ENCODE results near the gene TSPAN17. TPM values are rescaled to one million over a fixed set of nuclear protein-coding genes. Genes with fewer than 3 reads are reported as not detected.

TSPAN17 gene
- total RNA-seq, 1 donor from 2014 or later: 27.7 TPM

GRCh38 chr5:176644294-176644693 lies 3.0 kb upstream of the TSPAN17 start:
- ATAC-seq (ENCODE audit: low read depth) (no peak), DNase-seq (no peak)
- intact Hi-C loops (cut with micrococcal nuclease): no loop called here
- POLR2A ChIA-PET: interaction anchor here (1.7 kb wide), 1 partner anchor 14 kb away, joined by 7 read pairs; the partner anchor contains the start of genes EIF4E1B and SNCB
- Mint-ChIP-seq H3K36me3 (ENCODE audit: low read depth) (no peaks in the 10 kb centered on the region), H3K27me3 (no peaks in the 10 kb centered on the region), H3K27ac (no peak overlapping the region), H3K9me3 (no peaks in the 10 kb centered on the region), H3K4me3 (no peak overlapping the region), H3K4me1 (peaks cover 24% of the 10 kb centered on the region)
- CTCF ChIA-PET: interaction anchor here (8.5 kb wide), 1 partner anchor 15 kb away, joined by 62 read pairs; no protein-coding TSS in a partner anchor
- TF ChIP-seq, protein P1, sequence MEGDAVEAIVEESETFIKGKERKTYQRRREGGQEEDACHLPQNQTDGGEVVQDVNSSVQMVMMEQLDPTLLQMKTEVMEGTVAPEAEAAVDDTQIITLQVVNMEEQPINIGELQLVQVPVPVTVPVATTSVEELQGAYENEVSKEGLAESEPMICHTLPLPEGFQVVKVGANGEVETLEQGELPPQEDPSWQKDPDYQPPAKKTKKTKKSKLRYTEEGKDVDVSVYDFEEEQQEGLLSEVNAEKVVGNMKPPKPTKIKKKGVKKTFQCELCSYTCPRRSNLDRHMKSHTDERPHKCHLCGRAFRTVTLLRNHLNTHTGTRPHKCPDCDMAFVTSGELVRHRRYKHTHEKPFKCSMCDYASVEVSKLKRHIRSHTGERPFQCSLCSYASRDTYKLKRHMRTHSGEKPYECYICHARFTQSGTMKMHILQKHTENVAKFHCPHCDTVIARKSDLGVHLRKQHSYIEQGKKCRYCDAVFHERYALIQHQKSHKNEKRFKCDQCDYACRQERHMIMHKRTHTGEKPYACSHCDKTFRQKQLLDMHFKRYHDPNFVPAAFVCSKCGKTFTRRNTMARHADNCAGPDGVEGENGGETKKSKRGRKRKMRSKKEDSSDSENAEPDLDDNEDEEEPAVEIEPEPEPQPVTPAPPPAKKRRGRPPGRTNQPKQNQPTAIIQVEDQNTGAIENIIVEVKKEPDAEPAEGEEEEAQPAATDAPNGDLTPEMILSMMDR (IDR thresholded peaks at IDR 0.05): no peak

DNA sequence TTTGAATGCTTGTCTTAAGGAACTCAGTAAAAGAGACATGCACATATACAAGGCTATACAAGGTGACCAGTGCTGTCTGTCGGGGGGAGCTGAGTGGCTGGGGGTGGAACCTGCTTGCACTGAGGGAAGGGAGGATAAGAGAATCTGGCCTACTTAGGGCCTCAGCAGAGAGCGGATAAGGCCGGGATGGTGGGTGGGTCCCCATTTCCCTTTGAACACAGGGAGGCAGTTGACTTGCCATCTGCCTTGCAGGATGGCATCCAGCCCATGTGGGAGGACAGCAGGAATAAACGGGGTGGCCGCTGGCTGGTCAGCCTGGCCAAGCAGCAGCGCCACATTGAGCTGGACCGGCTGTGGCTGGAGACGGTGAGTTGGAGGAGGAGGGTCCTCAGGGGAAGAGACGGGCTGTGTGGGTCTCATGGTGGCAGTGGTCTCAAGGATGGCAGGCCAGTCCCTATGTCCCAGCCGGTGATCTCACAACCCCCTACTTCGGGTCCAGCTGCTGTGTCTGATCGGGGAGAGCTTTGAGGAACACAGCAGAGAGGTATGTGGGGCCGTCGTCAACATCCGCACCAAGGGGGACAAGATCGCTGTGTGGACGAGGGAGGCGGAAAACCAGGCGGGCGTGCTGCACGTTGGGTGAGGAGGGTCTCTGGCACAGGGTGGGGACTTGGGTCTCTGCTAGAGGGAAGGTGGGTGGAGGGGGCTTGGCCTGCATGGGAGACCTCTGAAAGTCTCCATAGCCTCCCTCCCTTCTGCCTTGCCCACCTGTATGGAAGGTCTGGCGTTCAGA lies 2.2 kb upstream of the TSPAN17 start:
- Mint-ChIP-seq H3K27ac (no peak overlapping the region), H3K36me3 (ENCODE audit: low read depth) (no peaks in the 10 kb centered on the region), H3K27me3 (no peaks in the 10 kb centered on the region), H3K4me1 (peaks cover 28% of the 10 kb centered on the region), H3K9me3 (no peaks in the 10 kb centered on the region), H3K4me3 (no peak overlapping the region)
- ATAC-seq (ENCODE audit: low read depth) (no peak), DNase-seq (no peak)
- CTCF ChIA-PET: interaction anchor here (3.0 to 8.5 kb wide), 2 partner anchors 14 to 15 kb away, joined by 15 to 62 read pairs; partner anchors contain the start of genes EIF4E1B and SNCB
- intact Hi-C loops (cut with micrococcal nuclease): no loop called here
- TF ChIP-seq, protein P1 (IDR thresholded peaks at IDR 0.05): no peak
- POLR2A ChIA-PET: no interaction called here

- no peaks in the 10 kb centered on the region for H3K9me3 Mint-ChIP-seq
- intact Hi-C loops (cut with micrococcal nuclease): loop anchor here (2.0 kb wide), 1 partner anchor 109 kb away; the partner anchor contains the start of gene RNF44
- POLR2A ChIA-PET: interaction anchor here (0.8 to 2.2 kb wide), 12 partner anchors 11 to 359 kb away, joined by 3 to 29 read pairs (median 7); partner anchors contain the start of genes EIF4E1B, FAF2, KIAA1191 and RNF44
- peak overlapping the region; percentile 90 for H3K4me3 Mint-ChIP-seq
- peaks cover 35% of the 10 kb centered on the region for H3K4me1 Mint-ChIP-seq
- TF ChIP-seq, protein P1 (IDR thresholded peaks at IDR 0.05): no peak
- H3K27me3 Mint-ChIP-seq: no peaks in the 10 kb centered on the region
- CTCF ChIA-PET: interaction anchor here (0.9 to 8.5 kb wide), 5 partner anchors 13 to 286 kb away, joined by 3 to 62 read pairs (median 3); partner anchors contain the start of genes CLTB, EIF4E1B and SNCB
- H3K36me3 Mint-ChIP-seq (ENCODE audit: low read depth): no peaks in the 10 kb centered on the region
- peak overlapping the region; percentile 91 for H3K27ac Mint-ChIP-seq
- no peak for DNase-seq
- no peak for ATAC-seq (ENCODE audit: low read depth)
Measured at GRCh38 chr5:176646049-176646706, 1.1 kb upstream of the TSPAN17 start.

- TF ChIP-seq, protein P1 (IDR thresholded peaks at IDR 0.05): no peak
- ATAC-seq (ENCODE audit: low read depth) (no peak), DNase-seq (no peak)
- CTCF ChIA-PET: interaction anchor here (0.9 to 8.5 kb wide), 6 partner anchors 12 to 286 kb away, joined by 3 to 62 read pairs (median 3); partner anchors contain the start of genes CLTB, EIF4E1B and SNCB
- POLR2A ChIA-PET: interaction anchor here (0.8 to 2.2 kb wide), 15 partner anchors 11 to 1558 kb away, joined by 3 to 29 read pairs (median 5); partner anchors contain the start of genes EIF4E1B, FAF2, HNRNPAB and KIAA1191
- intact Hi-C loops (cut with micrococcal nuclease): loop anchor here (1.0 to 2.0 kb wide), 7 partner anchors 12 to 258 kb away; partner anchors contain the start of genes EIF4E1B, FAF2, GPRIN1 and HIGD2A
- peak overlapping the region; percentile 91 for H3K27ac Mint-ChIP-seq
- H3K9me3 Mint-ChIP-seq: no peaks in the 10 kb centered on the region
- peaks cover 39% of the 10 kb centered on the region for H3K4me1 Mint-ChIP-seq
- H3K27me3 Mint-ChIP-seq: no peaks in the 10 kb centered on the region
- peak overlapping the region; percentile 90 for H3K4me3 Mint-ChIP-seq
- H3K36me3 Mint-ChIP-seq (ENCODE audit: low read depth): no peaks in the 10 kb centered on the region
Measured at GRCh38 chr5:176646707-176647029, 616 bp upstream of the TSPAN17 start.

All from activated B cell treated with CpG ODN at 0.5 μM for 24 hours (primary cell).